Measurements from ENCODE around the gene SLC38A10.
"Not testable (repeated sequence)": the region's sequence is repeated elsewhere in the genome, so short reads cannot be mapped to it uniquely, and the experiment has no call there.

Gene SLC38A10

GRCh38 chr17:81313776-81314397 is 18.8 kb upstream of the SLC38A10 start:
- DNase-seq, result no peak

- DNase-seq, result no peak
These were observed 17.7 kb upstream of the SLC38A10 start for GRCh38 chr17:81312624-81313325.

GRCh38 chr17:81311946-81312345 is 16.8 kb upstream of the SLC38A10 start:
- no peak for DNase-seq

DNA sequence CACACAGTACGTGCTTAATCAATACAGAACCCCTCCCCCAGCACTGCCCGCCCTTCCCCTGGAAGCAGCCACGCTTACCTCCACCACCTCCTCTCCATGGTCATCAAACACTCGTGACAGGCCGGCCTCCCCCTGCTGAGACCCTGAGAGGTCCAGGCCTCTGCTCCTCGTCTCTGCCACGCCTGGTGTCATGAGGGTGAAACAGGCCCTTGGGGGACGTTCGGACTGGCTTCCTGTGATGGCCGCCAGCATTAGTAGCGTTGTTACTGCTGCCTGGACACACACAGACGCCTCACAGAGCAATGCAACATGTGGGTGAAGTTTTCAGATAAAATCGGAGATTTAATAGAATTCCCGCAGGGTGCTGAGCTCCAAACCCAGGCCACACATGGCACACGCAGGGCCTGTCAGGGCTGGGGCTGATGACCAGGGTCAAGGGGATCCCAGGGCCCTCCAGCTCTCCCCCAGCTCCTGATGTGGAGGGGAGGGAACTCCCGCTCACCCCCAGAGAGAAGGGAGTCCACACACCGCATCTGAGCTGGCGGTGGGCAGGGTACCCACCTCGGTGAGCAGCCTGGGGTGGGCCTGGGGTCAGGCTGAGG is 15.9 kb upstream of the SLC38A10 start:
- peak; percentile 43 for DNase-seq

GRCh38 chr17:81309859-81310839 is 15.0 kb upstream of the SLC38A10 start:
- peak; percentile 48 for DNase-seq

DNA sequence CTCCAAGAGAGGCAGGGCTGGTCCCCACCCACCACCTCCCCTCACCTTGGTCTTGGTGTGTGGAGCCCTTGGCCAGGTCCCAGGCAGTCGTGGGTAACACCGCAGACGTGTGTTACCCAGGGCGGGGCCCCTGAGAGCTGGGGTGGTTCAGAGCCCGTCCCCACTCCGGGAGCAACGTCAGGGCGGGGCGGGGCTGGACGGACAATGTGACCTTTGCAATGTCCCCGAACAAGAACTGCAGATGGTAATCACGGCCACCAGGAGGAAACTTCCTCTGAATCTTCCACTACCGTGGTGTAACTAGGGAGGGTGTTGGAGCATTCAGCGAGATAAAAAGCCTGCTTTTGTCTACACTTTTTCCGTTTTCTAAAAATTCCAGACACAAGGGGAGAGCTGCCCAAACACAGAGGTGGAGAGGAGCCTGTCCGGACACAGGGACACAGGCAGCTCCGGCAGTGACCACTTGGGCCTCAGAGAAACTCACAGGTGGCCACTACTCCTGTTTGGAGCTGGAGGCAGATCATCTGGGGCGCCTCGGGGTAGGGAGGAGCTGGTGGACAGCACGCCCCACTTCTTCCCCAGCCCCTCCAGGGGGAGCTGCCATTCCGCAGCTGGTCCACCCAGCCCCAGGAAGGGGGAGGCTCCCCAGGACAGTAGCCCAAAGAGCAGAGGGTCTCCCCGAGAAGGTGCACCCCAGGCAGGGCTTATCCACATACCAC is 14.2 kb upstream of the SLC38A10 start:
- peak; percentile 73 for DNase-seq

- DNase-seq, result not testable (repeated sequence)
These were observed 13.7 kb upstream of the SLC38A10 start for GRCh38 chr17:81308784-81309139.

DNA sequence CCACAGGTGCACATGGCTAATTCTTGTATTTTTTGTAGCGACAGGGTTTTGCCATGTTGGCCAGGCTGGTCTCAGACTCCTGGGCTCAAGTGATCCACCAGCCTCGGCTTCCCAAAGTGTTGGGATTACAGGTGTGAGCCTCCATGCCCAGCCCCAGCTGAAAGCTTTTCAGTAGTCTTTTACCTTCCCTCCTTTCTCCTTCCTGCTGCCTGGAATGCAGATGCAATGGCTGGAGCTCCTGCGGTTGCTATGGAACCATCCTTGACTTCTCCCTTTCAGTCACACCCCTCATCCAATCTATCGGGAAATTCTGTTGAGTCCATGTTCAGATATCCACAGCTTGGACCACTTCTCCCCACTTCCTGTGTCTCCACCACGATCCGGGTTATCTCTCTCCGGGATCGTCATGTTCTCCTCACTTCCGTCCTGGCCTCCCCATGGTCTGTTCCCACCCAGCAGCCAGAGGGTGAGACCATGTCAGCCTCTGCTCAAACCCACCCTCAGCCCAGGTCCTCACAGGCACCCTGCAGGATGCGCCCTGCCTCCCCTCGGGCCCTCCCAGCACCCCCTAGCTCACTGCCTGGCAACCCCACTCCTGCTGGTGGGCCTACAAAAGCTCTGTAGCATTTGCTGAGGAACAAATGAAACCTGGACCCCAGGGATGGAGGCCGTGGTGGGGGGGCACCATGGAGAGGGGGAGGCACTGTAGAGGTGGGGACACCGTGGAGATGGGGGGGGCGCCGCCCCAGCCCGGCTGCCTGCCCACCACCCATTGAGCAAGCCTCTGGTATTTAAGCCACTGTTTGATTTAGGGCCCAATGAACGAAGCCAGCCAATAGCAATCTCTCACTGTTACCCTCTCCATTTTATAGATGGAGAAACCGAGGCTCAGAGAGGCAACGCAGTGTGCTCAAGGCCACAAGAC is 12.8 kb upstream of the SLC38A10 start:
- DNase-seq, result no peak

DNA sequence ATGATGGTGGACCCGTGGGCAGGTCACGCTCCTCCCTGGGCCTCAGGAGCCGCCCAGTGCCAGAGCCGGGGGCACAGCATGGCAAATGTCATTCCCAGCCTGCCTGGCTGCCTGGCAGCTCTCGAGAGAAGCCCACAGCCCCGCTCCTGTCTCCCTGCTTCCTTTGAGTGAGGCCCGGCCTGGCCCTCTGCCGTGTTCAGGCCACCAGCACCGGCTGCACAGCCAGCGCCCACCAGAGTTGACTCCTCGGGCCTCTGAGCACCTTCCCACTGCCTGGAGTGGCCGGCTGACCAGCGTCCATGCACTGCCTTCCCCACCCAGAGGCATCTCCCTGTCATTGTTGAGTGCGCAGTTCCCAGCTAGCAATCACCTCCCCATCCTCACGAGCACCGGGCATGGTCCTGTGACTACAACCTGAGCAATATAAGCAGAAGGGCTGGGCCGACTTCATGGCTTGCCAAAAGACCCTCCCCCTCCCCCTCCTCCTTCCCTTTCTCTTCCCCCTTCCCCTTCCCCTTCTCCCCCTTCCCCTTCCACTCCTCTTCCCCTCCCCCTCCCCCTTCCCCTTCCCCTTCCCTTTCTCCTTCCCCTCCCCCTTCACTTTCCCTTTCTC is 11.9 kb upstream of the SLC38A10 start:
- DNase-seq, result no peak

DNA sequence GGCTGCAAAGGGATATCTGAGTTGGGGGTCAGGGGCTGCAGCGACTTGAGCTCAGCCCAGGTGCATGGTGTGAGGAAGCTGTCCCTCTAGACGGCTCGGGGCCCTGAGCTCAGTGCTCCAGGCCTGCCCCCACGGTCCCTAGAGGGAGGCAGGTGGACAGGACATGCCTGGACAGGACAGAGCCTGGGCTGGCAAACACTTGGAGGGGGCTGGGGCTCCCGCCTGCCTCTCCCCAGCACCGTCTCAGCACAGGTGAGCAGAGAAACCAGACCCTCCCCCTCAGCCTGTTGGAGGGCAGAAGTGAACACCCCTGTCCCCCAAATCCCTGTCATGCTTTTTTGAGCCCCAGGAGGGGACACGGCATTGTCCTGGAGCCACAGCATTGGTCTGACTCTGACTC is 11.4 kb upstream of the SLC38A10 start:
- DNase-seq, result no peak

GRCh38 chr17:81305051-81305630 is 10.0 kb upstream of the SLC38A10 start:
- DNase-seq, result no peak

DNA sequence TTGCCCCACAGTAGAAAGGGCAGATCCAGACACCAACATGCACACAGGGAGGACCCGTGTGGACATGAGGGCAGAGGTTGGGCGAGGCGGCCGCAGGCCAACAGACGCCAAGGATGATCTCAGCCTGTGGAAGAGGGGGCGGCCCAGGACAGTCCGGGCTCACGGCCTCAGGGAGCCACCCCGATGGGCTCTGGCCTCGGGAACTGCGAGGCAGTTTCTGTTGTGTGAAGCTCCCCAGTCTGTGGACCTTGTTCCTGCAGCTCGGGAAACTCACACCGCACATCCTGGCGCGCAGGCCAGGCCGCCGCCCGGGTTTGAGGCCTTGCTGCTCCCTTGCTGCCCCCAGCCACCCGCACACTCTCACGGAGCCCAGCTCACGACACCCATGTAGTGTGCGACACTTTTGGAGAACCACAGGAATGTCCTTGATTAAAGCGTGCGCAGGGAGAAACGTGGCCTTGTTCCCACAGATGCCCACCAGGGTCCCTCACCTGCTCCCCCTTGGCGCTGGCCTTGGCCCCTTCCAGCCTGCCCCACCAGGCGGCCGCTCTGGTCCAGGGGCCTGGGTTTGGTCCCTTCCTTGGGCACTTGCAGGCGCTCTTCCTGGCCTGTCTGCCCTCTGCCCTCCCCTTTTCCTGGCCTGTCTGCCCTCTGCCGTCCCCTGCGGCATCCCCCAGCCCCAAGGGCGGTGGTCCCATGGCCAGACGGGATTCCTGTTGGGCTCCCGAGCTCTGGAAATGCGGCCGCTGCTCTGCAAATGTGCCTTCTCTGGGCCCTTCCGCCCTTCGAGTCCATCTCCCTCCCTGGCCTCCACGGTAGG is 9.3 kb upstream of the SLC38A10 start:
- DNase-seq, result no peak

- DNase-seq, result no peak
These were observed 8.3 kb upstream of the SLC38A10 start for GRCh38 chr17:81303385-81303784.

DNA sequence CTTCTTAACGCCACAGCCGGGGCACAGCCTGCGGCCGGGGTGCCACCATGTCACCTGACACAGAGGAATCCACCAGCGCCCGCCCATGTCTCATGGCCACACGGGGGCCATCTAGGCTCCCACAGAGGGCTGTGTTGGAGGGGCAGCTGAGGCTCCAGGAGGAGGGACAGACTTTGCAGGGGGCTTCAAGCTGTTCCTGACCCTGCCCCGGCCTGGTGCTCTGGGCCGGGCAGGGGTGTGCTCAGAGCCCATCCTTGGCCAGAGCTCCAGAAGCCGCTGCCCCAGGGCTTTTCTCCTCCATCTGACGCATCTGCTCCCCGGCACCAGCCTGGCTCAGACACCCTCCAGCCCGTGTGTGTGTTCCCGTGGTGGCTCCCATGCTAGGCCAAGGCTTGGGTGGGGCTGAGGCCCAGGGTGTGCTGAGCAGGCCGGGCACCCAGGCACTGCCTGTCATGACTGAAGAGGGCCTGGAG is 7.8 kb upstream of the SLC38A10 start:
- no peak for DNase-seq

DNA sequence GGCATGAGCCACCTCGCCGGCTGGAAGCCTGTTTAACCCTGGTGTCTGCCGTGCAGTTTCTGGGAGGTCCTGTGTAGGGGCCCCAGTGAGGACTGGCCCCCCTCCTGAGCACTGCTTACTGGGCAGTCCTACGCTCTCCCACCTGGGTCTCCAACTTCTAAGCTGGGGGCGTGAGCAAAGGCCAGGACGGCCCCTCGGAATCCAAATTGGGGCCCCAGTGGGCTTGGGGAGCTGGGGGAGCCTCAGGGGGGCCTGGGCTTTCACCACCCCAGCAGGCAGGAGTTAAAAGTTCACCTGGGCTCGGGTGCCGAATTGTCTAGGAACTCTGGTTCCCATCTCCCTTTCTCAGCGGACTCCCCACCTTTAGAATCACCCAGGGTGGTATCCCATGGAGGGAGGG is 7.2 kb upstream of the SLC38A10 start:
- no peak for DNase-seq

GRCh38 chr17:81301195-81302144 is 6.4 kb upstream of the SLC38A10 start:
- DNase-seq, result no peak

- DNase-seq, result no peak
These were observed 5.6 kb upstream of the SLC38A10 start for GRCh38 chr17:81300586-81301155.

Measured in right kidney (tissue), 1 donor.